GM12878 (cell line): ENCODE data around the gene SRRM5. TPM values are rescaled to one million over a fixed set of nuclear protein-coding genes. Genes with fewer than 3 reads are reported as not detected.

Source experiments
- ATAC-seq: fragments of 200-7000 bp; cut with Tn5 transposase; 3 replicates; pipeline ENCODE4 v1.9.1; 2020; ENCODE audit warnings: mild to moderate bottlenecking, moderate library complexity
- BruUV-seq: library from RNA; stranded (reverse); fragments of 400-500 nt; replicated peaks from 2 replicates; lab custom pipeline; 2021; lab: Mats Ljungman, UMichigan
- CTCF ChIA-PET: fragments of 300-600 bp; sonication (Branson Sonifier 250); formaldehyde crosslinking; extraction: SDS; loops from one replicate; lab custom pipeline; 2021; ENCODE audit warnings: inconsistent platforms; lab: Yijun Ruan, JAX
- POLR2A ChIA-PET: fragments of 350-600 bp; formaldehyde crosslinking; extraction: SDS; loops from one replicate; lab custom pipeline; 2021; ENCODE audit warnings: inconsistent platforms; lab: Charles Lee
- RAD21 ChIA-PET: fragments of 300-600 bp; sonication (Branson Sonifier 250); formaldehyde crosslinking; loops from one replicate; lab custom pipeline; 2023; ENCODE audit warnings: antibody characterized with exemption; ENCODE audit not compliant: unreplicated experiment; lab: Charles Lee
- SMC1A ChIA-PET: fragments of 300-600 bp; sonication (Branson Sonifier 250); formaldehyde crosslinking; loops from one replicate; lab custom pipeline; 2023; ENCODE audit not compliant: unreplicated experiment, uncharacterized antibody; lab: Charles Lee
- DNase-seq: peaks from one replicate; pipeline ENCODE4 v3.0.0-alpha.2; 2011; ENCODE audit warnings: low read depth, low spot score
- FAIRE-seq: peaks from 3 replicates; lab custom pipeline; 2011; peaks lifted over from hg19 to GRCh38; lab: Jason Lieb, UNC
- H2AFZ ChIP-seq: 2 replicates; pipeline ENCODE4 v1.6.0; 2011; ENCODE audit warnings: low read depth, low read length, control low read depth; ENCODE audit not compliant: control insufficient read depth
- H3K27ac ChIP-seq: 2 replicates; pipeline ENCODE4 v1.5.1; 2011; ENCODE audit warnings: control low read depth; ENCODE audit not compliant: control insufficient read depth, insufficient read depth
- H3K27me3 ChIP-seq, 2 experiments: replicated peaks in 1 of 2; 2 replicates each; pipeline versions ENCODE4 v1.6.0 to v1.6.1; 2011; ENCODE audit warnings: low read length in 1 of 2; ENCODE audit not compliant: control insufficient read depth in 2 of 2, insufficient read depth in 2 of 2
- H3K36me3 ChIP-seq, 2 experiments: 2 replicates each; pipeline ENCODE4 v1.5.1; 2011; ENCODE audit warnings: low read length in 1 of 2; ENCODE audit not compliant: control insufficient read depth in 2 of 2, insufficient read depth in 2 of 2
- H3K4me1 ChIP-seq: 2 replicates; pipeline ENCODE4 v1.6.1; 2011; ENCODE audit warnings: mild to moderate bottlenecking, low read length, moderate library complexity, mixed read lengths; ENCODE audit not compliant: control insufficient read depth, insufficient read depth
- H3K4me2 ChIP-seq: 2 replicates; pipeline ENCODE4 v1.6.0; 2011; ENCODE audit warnings: control low read depth; ENCODE audit not compliant: control insufficient read depth, insufficient read depth
- H3K4me3 ChIP-seq: fragments of 200-600 bp; sonication (generic); 2 replicates; pipeline ENCODE4 v1.5.1; 2016
- H3K79me2 ChIP-seq: 2 replicates; pipeline ENCODE4 v1.6.0; 2011; ENCODE audit warnings: low read length; ENCODE audit not compliant: control insufficient read depth, insufficient read depth
- H3K9ac ChIP-seq: 2 replicates; pipeline ENCODE4 v1.8.0; 2011; ENCODE audit warnings: low read length, control low read depth, mixed read lengths; ENCODE audit not compliant: control insufficient read depth, insufficient read depth
- H3K9me3 ChIP-seq: replicated peaks from 3 replicates; pipeline ENCODE4 v1.5.1; 2011; ENCODE audit warnings: mild to moderate bottlenecking, low read length; ENCODE audit not compliant: control insufficient read depth, insufficient read depth
- H4K20me1 ChIP-seq: 2 replicates; pipeline ENCODE4 v1.6.0; 2011; ENCODE audit not compliant: control insufficient read depth, insufficient read depth
- CBX5 ChIP-seq: sonication (generic); IDR thresholded peaks from 2 replicates; pipeline ENCODE4 v1.6.1; 2016; ENCODE audit warnings: low read depth, moderate library complexity, mild to moderate bottlenecking, inconsistent platforms
- EZH2 ChIP-seq: IDR thresholded peaks from 2 replicates; pipeline ENCODE4 v1.6.1; 2012; ENCODE audit warnings: low read depth, mild to moderate bottlenecking, control low read depth, inconsistent platforms, low read length, borderline replicate concordance; ENCODE audit not compliant: control insufficient read depth
- HDAC6 ChIP-seq: fragments of 200-600 bp; sonication (generic); IDR thresholded peaks from one replicate; pipeline ENCODE4 v1.8.0; 2017; ENCODE audit warnings: antibody characterized with exemption; ENCODE audit not compliant: unreplicated experiment
- REST ChIP-seq: IDR thresholded peaks from 2 replicates; pipeline ENCODE4 v1.6.1; 2012; ENCODE audit warnings: mild to moderate bottlenecking, low read depth, low read length
- SP1 ChIP-seq: IDR thresholded peaks from one replicate; pipeline ENCODE4 v1.6.1; 2011; ENCODE audit warnings: low read depth, low read length
- TCF12 ChIP-seq: IDR thresholded peaks from 2 replicates; pipeline ENCODE4 v1.6.1; 2011; ENCODE audit warnings: low read depth, mild to moderate bottlenecking, low read length
- WGBS: methylation state at CpG from one replicate; pipeline ENCODE4 v1.1.6; 2016; ENCODE audit warnings: low lambda C conversion rate; ENCODE audit not compliant: insufficient replicate concordance, insufficient coverage; ENCODE audit errors: missing lambda C conversion rate; 5-methylcytosine and 5-hydroxymethylcytosine counted together
- in situ Hi-C: fragments of 300-500 bp; cut with MboI; formaldehyde crosslinking; loops from 9 replicates; pipeline ENCODE4 v1.14.3; 2018; ENCODE audit warnings: mixed read lengths
- intact Hi-C: fragments of 100-400 bp; cut with micrococcal nuclease; formaldehyde crosslinking; loops from one replicate; pipeline ENCODE4 v1.14.2; 2022; ENCODE audit not compliant: unreplicated experiment
- polyA plus RNA-seq, 11 experiments: library from polyadenylated mRNA; depleted of rRNA in 4 of 11; unstranded in 6 of 11; stranded (reverse) in 5 of 11; fragments of >200 nt; fragmentation: Nextera tagmentation in 4 of 11; fragmentation: Illumina TruSeq in 1 of 11; extraction: Ambion mirVana in 4 of 11; extraction: Trizol in 1 of 11; gene quantifications; 1 replicate in 1 of 11; 2 replicates in 10 of 11; pipeline versions ENCODE4 v1.2.1 to v1.2.3, GENCODE V29; 2011 to 2016; ENCODE audit warnings: inconsistent platforms in 2 of 11, missing spikeins in 2 of 11, low read depth in 1 of 11
- total RNA-seq, 4 experiments: library from RNA; depleted of rRNA in 3 of 4; stranded (reverse); fragments of >200 nt in 3 of 4; fragmentation: Illumina TruSeq in 1 of 4; extraction: Trizol in 1 of 4; gene quantifications; 2 replicates each; pipeline versions ENCODE4 v1.2.1 to v1.2.3, GENCODE V29; 2013 to 2021

Gene SRRM5
- total and polyA plus RNA-seq, 10 of the 15 experiments (the other 5 are each of a cell fraction or from before 2014, with no cell fraction given) = 0.06 to 0.38 (median 0.24) TPM; not detected in 2

- ChIA-PET POLR2A (no interaction called here), CTCF (interaction anchor here (0.7 to 9.0 kb wide), 3 partner anchors 13 to 27 kb away, joined by 3 to 99 read pairs (median 4); partner anchors contain the start of gene ZNF576), RAD21 (interaction anchor here (1.2 kb wide), 1 partner anchor 25 kb away, joined by 5 read pairs; no protein-coding TSS in a partner anchor), SMC1A (interaction anchor here (1.4 kb wide), 1 partner anchor 14 kb away, joined by 5 read pairs; no protein-coding TSS in a partner anchor)
- in situ Hi-C loops = no loop called here
- H3K4me2 ChIP-seq = no peak overlapping the region
- no peaks in the 10 kb centered on the region; the same call in 1 of the 2 replicates for H3K4me1 ChIP-seq
- TF ChIP-seq EZH2 = no peak
- no peak for TF ChIP-seq HDAC6
- no peak for TF ChIP-seq REST
- no peak for TF ChIP-seq CBX5
- TF ChIP-seq TCF12 = no peak
- no peak for TF ChIP-seq SP1
- H3K79me2 ChIP-seq = peaks cover 4% of the 10 kb centered on the region
- no peak overlapping the region for H3K4me3 ChIP-seq
- WGBS = 100% methylated on average over 5 of the region's 5 CpGs
- H3K36me3 ChIP-seq = peaks cover 0 to 3% of the 10 kb centered on the region in 2 experiments; a peak in 1 of 4 replicates
- ATAC-seq = no peak
- H3K27me3 ChIP-seq = no peaks in the 10 kb centered on the region
- FAIRE-seq = no peak
- no TSS peak for BruUV-seq
- no peaks in the 10 kb centered on the region for H3K9me3 ChIP-seq
- intact Hi-C loops = no loop called here
- no peak overlapping the region for H2AFZ ChIP-seq
- no peak overlapping the region for H3K9ac ChIP-seq
- H3K27ac ChIP-seq = no peak overlapping the region
- DNase-seq = no peak
- no peaks in the 10 kb centered on the region for H4K20me1 ChIP-seq
Observed at GRCh38 chr19:43569657-43570056, 42.2 kb upstream of the SRRM5 start.
